PFSK-1 (cell line): ENCODE results near the gene CTH.

Source experiments
- FOXP2 ChIP-seq: optimal IDR thresholded peaks from 2 replicates; pipeline ENCODE3; 2011; ENCODE audit warnings: borderline replicate concordance, control low read depth, inconsistent platforms; ENCODE audit not compliant: insufficient read depth; ENCODE audit errors: extremely low read length, extremely low read depth
- POLR2AphosphoS5 ChIP-seq: IDR thresholded peaks from 2 replicates; pipeline ENCODE4 v1.6.1; 2012; ENCODE audit warnings: low read depth, mild to moderate bottlenecking, control low read depth, low read length, moderate library complexity
- REST ChIP-seq, 2 experiments: IDR thresholded peaks; 2 replicates each; pipeline versions ENCODE4 v1.6.1 to v1.8.0; 2011 to 2012; ENCODE audit warnings: low read depth in 2 of 2, low read length in 2 of 2, control low read depth in 1 of 2, inconsistent platforms in 1 of 2, mild to moderate bottlenecking in 1 of 2, moderate library complexity in 1 of 2; ENCODE audit not compliant: insufficient read depth in 1 of 2
- SIN3A ChIP-seq: IDR thresholded peaks from 2 replicates; pipeline ENCODE4 v1.6.1; 2012; ENCODE audit warnings: mild to moderate bottlenecking, low read length, moderate library complexity, borderline replicate concordance; ENCODE audit not compliant: insufficient read depth
- TAF1 ChIP-seq: IDR thresholded peaks from 2 replicates; pipeline ENCODE4 v1.6.1; 2012; ENCODE audit warnings: low read length, control low read depth, borderline replicate concordance; ENCODE audit not compliant: insufficient read depth

The CTH gene

GRCh38 chr1:70475023-70475422 is 64.0 kb downstream of the CTH start:
- no peak for TF ChIP-seq TAF1
- no peak for TF ChIP-seq REST (IDR thresholded peaks at IDR 0.05; ENCODE audit: insufficient read depth in 1 of 2, low read depth in 2 of 2, low read length in 2 of 2)
- TF ChIP-seq SIN3A, result no peak
- TF ChIP-seq FOXP2, result no peak

GRCh38 chr1:70477090-70477489 is 66.0 kb downstream of the CTH start:
- TF ChIP-seq REST (IDR thresholded peaks at IDR 0.05; ENCODE audit: insufficient read depth in 1 of 2, low read depth in 2 of 2, low read length in 2 of 2) (no peak), FOXP2 (no peak), TAF1 (no peak), SIN3A (no peak), POLR2AphosphoS5 (no peak)

GRCh38 chr1:70483342-70483741 is 72.3 kb downstream of the CTH start:
- TF ChIP-seq POLR2AphosphoS5, result no peak
- no peak for TF ChIP-seq FOXP2
- TF ChIP-seq TAF1, result no peak
- TF ChIP-seq SIN3A, result no peak
- TF ChIP-seq REST (IDR thresholded peaks at IDR 0.05; ENCODE audit: insufficient read depth in 1 of 2, low read depth in 2 of 2, low read length in 2 of 2), result no peak

- no peak for TF ChIP-seq TAF1
- no peak for TF ChIP-seq POLR2AphosphoS5
- no peak for TF ChIP-seq FOXP2
- no peak for TF ChIP-seq REST (IDR thresholded peaks at IDR 0.05; ENCODE audit: insufficient read depth in 1 of 2, low read depth in 2 of 2, low read length in 2 of 2)
- no peak for TF ChIP-seq SIN3A
These were observed 74.6 kb downstream of the CTH start for GRCh38 chr1:70485624-70486023.

- TF ChIP-seq REST (IDR thresholded peaks at IDR 0.05; ENCODE audit: insufficient read depth in 1 of 2, low read depth in 2 of 2, low read length in 2 of 2) (no peak), FOXP2 (no peak), TAF1 (no peak), POLR2AphosphoS5 (no peak), SIN3A (no peak)
These were observed 75.8 kb downstream of the CTH start for GRCh38 chr1:70486676-70487458.
